GM19397 (cell line): ENCODE results near the gene ANXA2.

Experiments
- ATAC-seq: cut with Tn5 transposase; IDR thresholded peaks from one replicate; pipeline ENCODE4 v1.9.1; 2021; ENCODE audit warnings: mild to moderate bottlenecking, moderate library complexity; ENCODE audit not compliant: unreplicated experiment

Gene ANXA2

DNA sequence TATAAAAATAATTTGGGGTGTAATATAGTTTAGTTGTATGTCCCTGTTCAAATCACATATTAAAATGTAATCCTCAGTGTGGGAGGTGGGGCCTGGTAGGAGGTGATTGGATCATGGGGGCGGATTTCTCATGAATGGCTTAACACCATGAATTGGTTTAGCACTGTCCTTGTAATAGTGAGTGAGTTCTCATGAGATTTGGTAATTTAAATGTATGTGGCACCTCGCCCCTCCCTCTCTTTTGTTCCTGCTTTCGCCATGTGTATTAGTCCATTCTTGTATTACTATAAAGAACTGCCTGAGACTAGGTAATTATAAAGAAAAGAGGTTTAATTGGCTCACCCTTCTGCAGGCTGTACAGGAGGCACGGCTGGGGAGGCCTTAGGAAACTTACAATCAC is 83.9 kb downstream of the ANXA2 start:
- ATAC-seq, result no peak

DNA sequence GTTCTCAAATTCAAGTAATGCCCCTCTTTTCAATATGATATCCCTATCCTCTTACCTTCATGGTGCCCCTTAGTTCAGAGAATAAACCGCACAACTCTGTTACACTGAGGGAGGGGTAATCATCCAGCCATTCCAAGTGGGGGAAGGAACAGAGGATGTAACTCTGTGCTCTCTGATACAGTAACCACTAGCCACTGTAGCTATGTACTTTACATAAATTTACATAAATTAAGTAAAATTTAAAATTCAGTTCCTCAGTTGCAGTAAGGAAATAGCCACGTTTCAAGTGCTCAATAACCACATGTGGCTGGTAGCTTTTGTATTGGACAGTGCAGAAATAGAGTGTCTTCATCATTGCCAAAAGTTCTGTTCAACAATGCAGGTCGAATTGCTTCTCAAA is 90.8 kb downstream of the ANXA2 start:
- ATAC-seq, result no peak

DNA sequence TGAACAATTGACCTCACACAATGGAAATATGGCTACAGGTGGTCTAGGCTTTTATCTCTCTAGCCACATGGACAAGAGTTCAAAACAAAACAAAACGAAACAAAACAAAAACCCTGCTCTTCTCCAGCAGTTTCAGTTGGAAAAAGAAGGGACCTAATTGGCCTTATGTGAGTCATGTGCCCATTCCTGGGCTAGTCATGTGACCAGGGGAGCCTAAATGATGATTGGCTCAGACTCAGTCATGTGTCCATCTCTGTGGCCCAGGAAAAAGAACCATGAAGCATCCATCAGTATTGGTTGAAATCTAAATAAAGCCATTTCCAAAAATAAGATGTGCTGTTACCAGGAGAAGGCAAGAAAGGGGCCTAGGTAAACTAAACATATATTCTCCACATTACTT is 96.8 kb downstream of the ANXA2 start:
- no peak for ATAC-seq

DNA sequence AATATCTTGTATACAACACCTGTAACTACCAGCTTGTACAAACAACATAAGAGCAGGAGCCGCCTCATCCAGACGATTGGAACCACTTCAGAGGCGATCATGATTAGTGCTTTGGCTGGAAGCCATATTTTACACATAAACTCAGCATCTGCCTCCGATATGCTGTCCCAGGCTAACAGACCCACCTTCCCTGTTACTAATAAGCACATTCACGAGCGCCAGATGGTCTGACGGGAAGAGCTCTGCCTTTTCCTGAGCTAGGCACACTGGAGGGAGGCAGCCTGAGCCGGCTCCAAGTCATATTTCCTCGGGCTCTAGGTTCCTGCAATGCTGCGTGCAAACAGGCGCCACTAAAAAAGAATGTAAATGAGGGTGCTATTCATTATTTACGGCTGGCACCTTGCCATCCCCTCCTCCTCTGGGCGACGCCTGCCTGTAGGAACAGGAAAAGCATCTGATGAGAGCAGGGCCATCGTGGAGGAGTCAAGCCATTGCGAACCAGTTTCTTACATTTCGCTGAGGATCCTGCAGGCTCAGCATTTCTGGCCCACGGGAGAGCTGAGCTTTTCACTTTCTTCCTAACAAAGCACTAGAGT is 98.2 kb downstream of the ANXA2 start:
- ATAC-seq, result no peak
